Prostate gland (tissue), 2 donors: ENCODE results near the gene OAT.

Experiments
- POLR2AphosphoS5 ChIP-seq: sonication (generic); formaldehyde crosslinking; IDR thresholded peaks from one replicate; pipeline ENCODE4 v1.6.1; 2017; ENCODE audit warnings: antibody characterized with exemption
- TF ChIP-seq, protein P1 (sequence below), 4 experiments: fragments of 200-600 bp in 2 of 4; fragments of 450-650 bp in 2 of 4; sonication (generic) in 2 of 4; IDR thresholded peaks; 1 replicate in 3 of 4; 2 replicates in 1 of 4; pipeline ENCODE4 v1.5.1; 2016 to 2019; ENCODE audit warnings: antibody characterized with exemption in 4 of 4, mild to moderate bottlenecking in 2 of 4, moderate library complexity in 2 of 4

DNA sequence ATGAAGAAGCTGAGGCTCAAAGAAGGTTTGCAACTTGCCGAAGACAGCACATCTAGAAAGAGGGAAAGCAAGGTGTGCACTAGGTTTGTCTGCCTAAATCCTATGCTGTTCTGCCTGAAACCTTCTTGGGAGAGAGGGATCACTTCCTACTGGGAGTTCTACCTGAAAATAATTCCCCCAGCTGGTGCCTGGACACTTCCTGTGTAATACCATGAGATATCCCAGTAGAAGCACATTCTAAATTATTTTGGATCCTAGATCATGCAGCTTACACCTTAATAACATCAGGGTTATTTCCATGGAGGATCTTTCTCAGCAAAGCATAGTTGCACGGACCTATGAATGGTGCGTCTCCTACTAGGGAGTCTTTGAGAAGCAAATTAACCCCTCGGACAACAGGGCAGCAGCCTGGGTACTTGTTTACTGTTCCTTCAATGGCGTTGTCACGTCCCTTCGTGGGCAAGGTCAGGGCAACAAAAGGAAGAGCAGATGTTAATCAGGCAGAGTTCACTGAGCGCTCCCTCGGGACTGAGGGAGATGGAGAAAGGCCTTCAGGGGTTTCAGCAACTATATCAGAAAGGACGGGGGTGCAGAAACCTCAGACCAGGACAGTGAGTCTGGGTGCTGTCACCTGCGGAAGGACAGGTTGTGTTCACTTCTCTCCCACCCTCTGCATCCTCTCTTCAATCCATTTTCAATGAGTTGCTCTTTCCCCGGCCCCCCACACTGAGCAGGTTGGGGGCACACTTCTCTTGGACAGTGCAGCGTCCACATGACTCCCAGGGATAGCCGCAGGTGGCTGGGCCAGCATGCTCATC is 44.0 kb downstream of the OAT start:
- TF ChIP-seq POLR2AphosphoS5: no peak
- TF ChIP-seq, protein P1, sequence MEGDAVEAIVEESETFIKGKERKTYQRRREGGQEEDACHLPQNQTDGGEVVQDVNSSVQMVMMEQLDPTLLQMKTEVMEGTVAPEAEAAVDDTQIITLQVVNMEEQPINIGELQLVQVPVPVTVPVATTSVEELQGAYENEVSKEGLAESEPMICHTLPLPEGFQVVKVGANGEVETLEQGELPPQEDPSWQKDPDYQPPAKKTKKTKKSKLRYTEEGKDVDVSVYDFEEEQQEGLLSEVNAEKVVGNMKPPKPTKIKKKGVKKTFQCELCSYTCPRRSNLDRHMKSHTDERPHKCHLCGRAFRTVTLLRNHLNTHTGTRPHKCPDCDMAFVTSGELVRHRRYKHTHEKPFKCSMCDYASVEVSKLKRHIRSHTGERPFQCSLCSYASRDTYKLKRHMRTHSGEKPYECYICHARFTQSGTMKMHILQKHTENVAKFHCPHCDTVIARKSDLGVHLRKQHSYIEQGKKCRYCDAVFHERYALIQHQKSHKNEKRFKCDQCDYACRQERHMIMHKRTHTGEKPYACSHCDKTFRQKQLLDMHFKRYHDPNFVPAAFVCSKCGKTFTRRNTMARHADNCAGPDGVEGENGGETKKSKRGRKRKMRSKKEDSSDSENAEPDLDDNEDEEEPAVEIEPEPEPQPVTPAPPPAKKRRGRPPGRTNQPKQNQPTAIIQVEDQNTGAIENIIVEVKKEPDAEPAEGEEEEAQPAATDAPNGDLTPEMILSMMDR (IDR thresholded peaks at IDR 0.05): no peak
